Tibial nerve (tissue), 3 donors: ENCODE results near the gene SPSB3.

Source experiments
- POLR2A ChIP-seq, 2 donors: fragments of 450-650 bp; IDR thresholded peaks; one replicate each; pipeline ENCODE4 v1.6.1; 2017; ENCODE audit warnings: antibody characterized with exemption in 2 of 2, mild to moderate bottlenecking in 2 of 2, moderate library complexity in 2 of 2
- TF ChIP-seq, protein P1 (sequence below), 5 experiments: fragments of 200-600 bp in 3 of 5; fragments of 450-650 bp in 2 of 5; sonication (generic) in 3 of 5; IDR thresholded peaks; one replicate each; pipeline ENCODE4 v1.5.1; 2016 to 2019; ENCODE audit warnings: antibody characterized with exemption in 5 of 5, mild to moderate bottlenecking in 3 of 5, moderate library complexity in 2 of 5

DNA sequence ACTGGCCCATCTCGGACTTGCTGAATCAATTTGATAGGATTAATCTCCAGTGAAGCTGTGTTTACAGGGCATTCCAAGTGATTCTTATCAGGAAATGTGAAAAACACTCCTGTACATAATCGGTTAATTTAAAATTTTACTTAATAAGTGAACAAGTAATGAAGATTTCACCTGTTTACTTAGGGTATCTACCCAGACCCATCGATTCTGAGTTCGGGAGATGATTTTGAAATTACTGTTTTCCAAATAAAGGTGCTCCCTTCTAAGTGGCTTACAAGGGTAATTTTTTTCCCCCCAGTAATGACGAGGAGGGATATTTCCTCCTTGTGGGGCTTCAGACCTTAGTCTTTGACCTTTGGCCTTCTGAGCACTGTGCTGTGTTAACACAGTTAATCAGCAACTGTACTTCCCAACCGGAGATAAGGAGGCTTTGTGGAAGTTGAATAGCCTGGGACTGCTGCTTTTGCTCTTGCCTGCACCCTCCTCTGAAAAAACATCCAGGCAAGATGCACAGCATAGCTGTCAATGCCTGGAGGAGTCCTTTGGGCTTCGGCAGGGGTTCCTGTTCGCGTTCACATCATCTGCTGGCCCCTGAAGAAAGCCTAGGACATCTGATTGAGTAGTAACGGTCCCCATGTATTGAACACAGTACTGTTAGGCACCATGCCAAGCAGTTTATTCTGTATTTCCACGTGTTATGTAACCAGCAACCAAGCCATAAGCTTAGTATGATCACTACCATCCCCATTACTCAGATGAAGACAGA, 46.5 kb upstream of the SPSB3 start:
- no peak for TF ChIP-seq POLR2A (IDR thresholded peaks at IDR 0.05)
- TF ChIP-seq, protein P1, sequence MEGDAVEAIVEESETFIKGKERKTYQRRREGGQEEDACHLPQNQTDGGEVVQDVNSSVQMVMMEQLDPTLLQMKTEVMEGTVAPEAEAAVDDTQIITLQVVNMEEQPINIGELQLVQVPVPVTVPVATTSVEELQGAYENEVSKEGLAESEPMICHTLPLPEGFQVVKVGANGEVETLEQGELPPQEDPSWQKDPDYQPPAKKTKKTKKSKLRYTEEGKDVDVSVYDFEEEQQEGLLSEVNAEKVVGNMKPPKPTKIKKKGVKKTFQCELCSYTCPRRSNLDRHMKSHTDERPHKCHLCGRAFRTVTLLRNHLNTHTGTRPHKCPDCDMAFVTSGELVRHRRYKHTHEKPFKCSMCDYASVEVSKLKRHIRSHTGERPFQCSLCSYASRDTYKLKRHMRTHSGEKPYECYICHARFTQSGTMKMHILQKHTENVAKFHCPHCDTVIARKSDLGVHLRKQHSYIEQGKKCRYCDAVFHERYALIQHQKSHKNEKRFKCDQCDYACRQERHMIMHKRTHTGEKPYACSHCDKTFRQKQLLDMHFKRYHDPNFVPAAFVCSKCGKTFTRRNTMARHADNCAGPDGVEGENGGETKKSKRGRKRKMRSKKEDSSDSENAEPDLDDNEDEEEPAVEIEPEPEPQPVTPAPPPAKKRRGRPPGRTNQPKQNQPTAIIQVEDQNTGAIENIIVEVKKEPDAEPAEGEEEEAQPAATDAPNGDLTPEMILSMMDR (IDR thresholded peaks at IDR 0.05) = no peak
